Gastrocnemius medialis (tissue), 4 donors: ENCODE results near the gene CEMP1.

Experiments used
- POLR2A ChIP-seq, 2 donors: fragments of 450-650 bp; IDR thresholded peaks; one replicate each; pipeline ENCODE4 v1.6.1; 2017; ENCODE audit warnings: antibody characterized with exemption in 2 of 2, mild to moderate bottlenecking in 2 of 2, moderate library complexity in 2 of 2
- TF ChIP-seq, protein P1 (sequence below), 5 experiments: fragments of 450-650 bp in 3 of 5; fragments of 200-600 bp in 2 of 5; sonication (generic) in 2 of 5; IDR thresholded peaks in 4 of 5; conservative IDR thresholded peaks in 1 of 5; 1 replicate in 4 of 5; 2 replicates in 1 of 5; pipeline ENCODE4 v1.5.1; 2016 to 2019; ENCODE audit warnings: antibody characterized with exemption in 5 of 5, mild to moderate bottlenecking in 3 of 5, moderate library complexity in 3 of 5

- TF ChIP-seq, protein P1, sequence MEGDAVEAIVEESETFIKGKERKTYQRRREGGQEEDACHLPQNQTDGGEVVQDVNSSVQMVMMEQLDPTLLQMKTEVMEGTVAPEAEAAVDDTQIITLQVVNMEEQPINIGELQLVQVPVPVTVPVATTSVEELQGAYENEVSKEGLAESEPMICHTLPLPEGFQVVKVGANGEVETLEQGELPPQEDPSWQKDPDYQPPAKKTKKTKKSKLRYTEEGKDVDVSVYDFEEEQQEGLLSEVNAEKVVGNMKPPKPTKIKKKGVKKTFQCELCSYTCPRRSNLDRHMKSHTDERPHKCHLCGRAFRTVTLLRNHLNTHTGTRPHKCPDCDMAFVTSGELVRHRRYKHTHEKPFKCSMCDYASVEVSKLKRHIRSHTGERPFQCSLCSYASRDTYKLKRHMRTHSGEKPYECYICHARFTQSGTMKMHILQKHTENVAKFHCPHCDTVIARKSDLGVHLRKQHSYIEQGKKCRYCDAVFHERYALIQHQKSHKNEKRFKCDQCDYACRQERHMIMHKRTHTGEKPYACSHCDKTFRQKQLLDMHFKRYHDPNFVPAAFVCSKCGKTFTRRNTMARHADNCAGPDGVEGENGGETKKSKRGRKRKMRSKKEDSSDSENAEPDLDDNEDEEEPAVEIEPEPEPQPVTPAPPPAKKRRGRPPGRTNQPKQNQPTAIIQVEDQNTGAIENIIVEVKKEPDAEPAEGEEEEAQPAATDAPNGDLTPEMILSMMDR (IDR thresholded peaks at IDR 0.05 in 4 of 5, conservative IDR thresholded peaks at IDR 0.05 in 1 of 5): no peak
- TF ChIP-seq POLR2A (IDR thresholded peaks at IDR 0.05): no peak
Measured at GRCh38 chr16:2512735-2513404, 18.3 kb downstream of the CEMP1 start.
